CD4-positive, alpha-beta T cell treated with Interferon gamma for 1 hour (primary cell): ENCODE results near the gene RNF157.

ENCODE experiments used
- DNase-seq: peaks from one replicate; pipeline ENCODE4 v3.0.0-alpha.2; 2020

RNF157 gene

DNA sequence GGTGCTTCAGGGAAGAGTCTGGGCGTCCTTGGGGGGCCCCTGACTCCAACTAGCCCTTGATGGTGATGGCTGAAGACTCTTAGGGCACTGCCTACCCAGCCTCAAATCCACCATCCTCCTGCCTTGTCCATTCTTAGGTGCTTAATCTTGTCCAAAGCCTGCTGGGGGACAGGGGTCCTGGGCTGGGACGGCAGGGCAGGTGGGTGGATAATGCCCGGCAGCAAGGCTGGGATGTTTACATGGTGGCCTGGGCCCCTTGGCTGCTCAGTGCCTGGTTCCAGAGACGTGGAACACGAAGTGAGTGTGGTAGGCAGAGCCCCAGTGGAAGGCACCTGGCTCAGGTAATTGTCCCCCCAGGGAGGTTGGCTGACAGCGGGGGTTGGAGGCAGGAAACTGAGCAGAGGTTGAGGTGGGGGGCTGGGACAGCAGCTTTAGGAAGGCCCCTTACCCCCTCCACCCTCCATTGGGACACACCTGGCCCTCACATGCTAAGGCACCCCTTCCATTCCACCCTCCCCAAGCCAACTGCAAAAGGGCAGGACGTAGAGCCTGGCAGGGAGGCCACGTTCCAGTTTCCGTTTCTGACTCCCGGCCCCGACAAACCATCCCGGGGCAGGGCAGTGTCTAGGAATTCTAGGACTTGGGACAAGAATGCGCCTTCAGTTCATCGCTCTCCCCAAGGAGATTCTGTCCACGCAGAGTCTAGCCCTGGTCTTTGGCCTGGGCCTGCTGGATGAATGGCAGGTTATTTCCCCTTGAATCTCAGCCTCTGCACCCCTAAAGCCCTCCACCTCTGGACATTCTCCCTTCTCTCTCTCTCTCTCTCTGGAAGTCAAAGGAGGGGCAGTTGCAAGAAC, 101.2 kb downstream of the RNF157 start:
- no peak for DNase-seq

DNA sequence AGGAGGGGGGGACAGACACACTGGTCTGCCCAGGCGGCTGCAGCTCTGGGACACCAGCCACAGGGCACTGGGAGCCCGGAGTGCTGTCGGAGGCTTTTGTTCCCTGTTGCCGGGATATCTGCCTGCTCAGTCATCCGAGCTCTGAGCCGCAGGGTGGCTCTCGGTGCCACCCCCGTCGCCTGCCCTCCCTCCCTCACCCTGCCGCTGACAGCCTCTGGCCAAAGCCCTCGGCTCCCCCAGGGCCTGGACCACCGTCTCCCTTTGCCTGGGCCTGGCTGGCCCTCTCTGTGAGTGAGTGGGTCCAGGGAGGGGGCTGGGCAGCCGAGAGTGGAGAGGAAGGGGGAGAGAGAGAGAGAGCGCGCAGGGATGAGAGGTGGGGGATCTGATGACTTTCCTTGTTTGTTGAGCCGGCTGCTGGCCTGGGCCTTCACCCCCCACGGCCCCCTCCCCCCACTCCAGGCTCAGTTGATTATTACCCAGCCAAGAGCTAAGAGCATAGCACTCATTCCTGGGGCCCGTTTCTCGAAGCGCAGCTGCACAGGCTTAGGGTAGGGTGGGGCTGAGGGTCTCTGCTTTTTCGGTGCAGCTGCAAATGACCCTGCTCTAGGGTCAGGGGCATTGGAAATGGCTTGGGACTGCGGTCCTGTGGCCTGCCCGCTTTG, 101.9 kb downstream of the RNF157 start:
- DNase-seq = no peak

DNA sequence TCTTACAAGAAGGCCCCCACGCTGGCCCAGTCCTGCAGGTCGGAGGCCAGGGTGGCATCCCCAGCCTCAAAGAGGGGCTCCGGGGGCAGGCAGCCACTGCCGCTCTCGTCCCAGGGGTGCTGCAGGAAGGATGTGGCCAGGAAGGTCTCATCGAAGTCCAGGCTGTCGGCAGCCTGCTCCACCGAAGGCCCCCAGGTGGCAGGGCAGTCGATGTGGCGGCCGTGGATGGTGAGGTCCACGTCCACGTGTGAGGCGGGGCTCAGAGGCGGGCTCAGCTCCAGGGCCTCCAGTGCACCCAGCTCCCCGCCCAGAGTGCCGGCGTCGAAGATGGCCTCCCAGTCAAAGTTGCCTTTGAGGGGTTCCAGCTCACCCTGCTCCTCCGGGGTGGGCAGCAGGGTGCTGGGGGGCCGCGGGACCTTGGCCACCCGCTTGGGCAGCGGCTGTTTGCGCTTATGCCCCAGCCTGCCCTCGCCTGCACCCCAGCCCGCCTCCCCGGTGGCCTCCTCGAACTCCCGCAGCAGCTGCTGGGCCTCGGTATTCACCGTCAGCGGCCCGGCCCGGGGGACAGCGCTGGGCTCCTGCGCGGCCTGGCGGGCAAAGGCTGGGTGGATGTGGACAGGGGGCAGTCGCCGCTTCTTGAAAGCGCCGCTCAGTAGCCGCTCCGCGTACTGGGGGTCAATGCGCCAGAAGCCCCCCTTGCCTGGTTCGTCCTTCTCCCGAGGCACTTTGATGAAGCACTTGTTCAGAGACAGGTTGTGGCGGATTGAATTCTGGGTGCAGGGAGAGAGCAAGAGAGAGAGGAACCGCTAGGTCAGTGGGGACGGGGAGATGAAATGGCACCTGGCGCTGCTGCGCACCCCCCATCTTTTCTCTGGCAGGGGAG, 102.7 kb downstream of the RNF157 start:
- no peak for DNase-seq

GRCh38 chr17:76137001-76137350, 103.3 kb downstream of the RNF157 start:
- DNase-seq = no peak

- no peak for DNase-seq
Observed at GRCh38 chr17:76136276-76137000, 103.9 kb downstream of the RNF157 start.

GRCh38 chr17:76135810-76136188, 104.5 kb downstream of the RNF157 start:
- no peak for DNase-seq

GRCh38 chr17:76134911-76135809, 105.1 kb downstream of the RNF157 start:
- DNase-seq = no peak

GRCh38 chr17:76132574-76133338, 107.5 kb downstream of the RNF157 start:
- DNase-seq = no peak

DNA sequence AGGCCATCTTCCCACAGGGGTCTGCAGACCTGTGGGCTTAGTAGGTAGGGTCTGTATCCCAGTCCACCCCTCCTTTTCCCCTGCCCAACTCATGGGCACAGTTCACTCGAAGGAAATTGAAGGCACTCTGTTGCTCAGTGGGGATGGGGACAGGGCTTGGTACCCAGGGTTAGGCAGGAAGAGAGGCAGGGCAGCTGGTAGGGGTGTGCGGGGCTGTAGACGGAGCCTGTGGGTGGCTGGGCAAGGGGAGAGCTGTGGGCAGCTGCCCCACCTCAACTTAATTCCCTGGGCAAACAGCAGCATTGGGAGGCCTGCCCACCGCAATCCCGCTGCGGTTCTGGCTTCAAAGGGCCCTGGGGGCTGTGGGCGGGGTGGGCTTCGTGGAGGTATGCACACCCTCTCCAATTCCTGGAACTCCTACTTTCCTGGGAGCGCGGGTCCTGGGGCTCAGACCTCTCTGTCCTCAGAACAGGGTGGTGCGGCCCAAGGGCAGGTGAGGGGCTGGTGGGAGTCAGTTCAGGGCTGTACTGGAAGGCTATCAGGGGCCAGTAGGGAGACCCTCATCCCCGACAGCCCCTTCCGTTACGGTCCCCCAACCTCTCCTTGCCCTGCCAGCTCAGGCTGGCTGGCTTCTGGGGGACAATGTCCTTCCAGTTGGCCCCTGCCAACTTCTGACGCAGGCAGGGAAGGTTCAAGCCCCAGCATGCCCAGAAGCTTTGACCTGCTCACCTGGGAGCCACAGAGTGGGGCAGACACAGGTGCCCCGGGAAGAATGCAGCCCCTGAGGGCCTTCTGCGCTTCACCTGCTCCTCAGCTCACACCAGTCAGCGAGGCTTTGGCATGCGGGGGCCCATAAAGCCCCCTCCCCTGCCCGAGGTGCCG, 108.4 kb downstream of the RNF157 start:
- DNase-seq = no peak

GRCh38 chr17:76131051-76131691, 109.1 kb downstream of the RNF157 start:
- DNase-seq = no peak

GRCh38 chr17:76130473-76130872, 109.8 kb downstream of the RNF157 start:
- no peak for DNase-seq

DNA sequence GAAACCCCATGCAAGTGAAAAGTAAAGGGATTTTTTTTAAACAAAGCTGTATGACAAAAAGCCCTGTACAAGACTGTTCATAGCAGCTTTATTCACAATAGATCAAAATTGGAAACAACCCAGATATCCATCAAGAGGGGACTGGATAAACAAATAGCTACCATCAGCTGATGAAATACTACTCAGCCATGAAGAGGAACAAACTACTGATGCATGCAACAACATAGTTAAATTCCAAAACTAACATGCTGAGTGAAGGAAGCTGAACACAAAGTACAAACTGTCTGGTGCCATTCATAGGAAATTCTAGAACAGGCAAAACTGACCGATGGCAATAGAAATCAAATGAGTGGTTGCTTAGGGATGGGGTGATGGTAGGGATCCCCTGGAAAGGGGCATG, 114.4 kb downstream of the RNF157 start:
- no peak for DNase-seq

GRCh38 chr17:76125391-76125675, 115.0 kb downstream of the RNF157 start:
- no peak for DNase-seq

DNA sequence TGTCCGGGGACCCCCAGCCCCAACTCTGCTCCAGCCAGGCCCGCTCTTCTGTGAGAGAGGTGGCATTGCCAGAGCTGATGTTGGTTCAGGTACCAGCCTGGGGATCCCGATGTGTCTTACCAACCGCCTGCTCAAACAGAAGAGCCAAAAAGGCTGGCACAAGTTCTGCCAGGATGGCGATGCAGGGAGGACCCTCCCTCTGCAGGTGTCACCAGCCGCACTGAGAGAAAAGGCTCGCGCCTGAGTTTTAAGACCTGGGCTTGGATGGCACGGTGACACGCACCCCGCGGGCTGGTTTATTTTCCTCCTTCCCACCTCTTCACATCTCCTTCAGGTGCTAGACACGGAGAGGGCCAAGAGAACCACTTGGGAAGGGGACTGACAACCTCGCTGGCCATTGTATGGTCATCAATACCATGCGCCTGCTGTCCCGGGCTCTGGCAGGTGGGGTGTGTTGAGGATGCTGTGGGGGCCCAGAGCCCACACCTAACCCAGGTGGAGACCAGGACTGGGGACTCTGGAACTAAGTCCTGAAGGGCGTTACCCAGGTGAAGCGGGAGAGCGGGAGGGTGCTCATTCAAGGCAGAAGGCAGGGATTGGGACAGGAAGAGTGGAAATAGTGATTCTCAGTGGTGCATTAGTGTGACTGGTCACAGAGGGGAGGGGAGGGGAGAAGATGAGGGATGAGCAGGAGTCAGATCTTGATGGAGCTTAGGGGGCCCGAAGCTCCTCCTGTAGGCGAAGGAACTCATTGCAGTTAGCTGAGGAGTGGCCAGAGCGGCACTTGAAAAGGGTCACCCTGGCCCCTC, 115.5 kb downstream of the RNF157 start:
- no peak for DNase-seq

DNA sequence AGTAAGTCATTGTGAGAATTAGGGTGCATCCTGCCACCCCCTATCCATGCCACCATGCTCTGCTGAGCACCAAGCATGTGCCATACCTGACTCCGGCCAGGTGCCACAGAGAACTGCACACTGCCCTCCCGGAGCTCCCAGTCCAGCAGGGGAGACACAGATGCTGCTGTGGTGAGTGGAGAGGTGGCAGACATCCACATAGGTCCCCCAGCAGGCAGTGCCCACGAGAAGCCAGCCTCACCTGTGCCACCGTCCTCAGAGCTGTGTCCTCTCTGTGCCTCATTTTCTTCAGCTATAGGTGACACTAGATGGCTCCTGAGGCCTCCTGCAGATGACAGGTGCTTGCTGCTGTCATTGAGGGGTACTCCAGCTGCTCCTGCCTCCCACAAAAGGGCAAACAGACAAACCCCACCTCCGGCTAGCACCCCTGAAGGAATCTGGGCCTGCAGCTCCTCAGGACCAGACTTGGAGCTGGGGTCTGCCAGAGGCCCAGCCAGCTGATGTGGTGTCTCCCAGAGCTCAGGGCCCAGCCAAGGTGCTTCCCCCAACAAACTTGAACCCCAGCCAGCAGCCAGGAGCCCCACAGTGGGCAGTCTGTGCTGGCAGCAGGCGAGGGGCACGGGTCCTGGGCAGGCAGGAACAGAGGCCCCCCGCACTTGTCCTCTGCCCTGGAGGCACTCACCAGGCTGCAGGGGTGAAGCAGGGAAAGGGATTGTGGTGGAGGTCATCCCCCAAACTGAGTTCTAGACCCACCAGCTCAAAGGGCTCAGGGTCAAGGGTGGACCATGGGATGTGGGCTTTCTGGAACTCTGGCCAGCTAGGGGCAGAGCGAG, 116.3 kb downstream of the RNF157 start:
- DNase-seq = no peak

DNA sequence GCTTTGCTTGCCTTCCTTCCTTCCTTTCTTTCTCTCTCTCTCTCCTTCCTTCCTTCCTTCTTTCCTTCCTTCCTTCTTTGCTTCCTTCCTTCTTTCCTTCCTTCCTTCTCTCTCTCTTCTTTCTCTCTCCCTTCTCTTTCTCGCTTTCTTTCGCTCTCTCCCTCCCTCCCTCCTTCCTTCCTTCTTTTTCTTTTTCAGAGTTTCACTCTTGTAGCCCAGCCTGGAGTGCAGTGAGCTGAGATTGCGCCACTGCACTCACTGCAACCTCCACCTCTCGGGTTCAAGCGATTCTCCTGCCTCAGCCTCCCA, 117.1 kb downstream of the RNF157 start:
- no peak for DNase-seq

DNA sequence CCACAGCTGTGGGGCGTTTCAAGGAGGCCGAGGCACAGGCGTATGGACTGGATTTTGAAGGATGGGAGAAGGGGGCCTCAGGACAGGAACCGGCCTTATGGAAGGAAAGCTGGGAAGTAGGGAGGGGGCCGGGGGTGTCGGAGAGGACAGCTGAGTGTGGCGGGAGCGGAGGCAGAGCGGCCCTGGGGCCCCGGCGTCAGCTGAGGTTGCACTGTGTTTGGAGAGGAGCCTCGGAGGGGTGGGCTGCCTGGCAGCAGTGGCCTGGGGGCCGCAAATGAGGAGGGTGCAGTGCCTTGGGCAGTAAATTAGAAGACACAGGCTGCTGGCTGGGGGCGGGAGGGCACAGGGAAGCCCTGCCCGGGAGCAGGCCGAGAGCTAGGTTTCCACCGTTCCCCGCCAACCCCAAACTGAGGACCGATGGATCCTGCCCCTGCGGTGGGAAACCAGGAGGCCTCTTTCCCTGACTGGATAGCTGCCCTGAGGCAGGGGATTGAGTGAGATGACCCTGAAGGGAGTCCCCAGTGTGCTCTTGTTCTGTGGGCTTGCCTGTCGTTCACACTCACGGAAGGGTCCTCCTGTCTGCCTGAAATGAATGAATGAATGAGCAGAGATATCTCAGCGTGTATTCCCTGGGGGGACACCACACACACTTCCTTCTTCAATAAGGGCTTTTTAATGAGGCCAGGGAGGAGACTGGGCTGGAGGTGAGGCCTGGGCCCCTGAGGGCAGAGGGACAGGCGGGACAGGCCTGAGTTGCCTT, 117.7 kb downstream of the RNF157 start:
- no peak for DNase-seq
